AG09309 (cell line): ENCODE data around the gene OBSL1.

ENCODE experiments used
- DNase-seq: peaks from one replicate; pipeline ENCODE4 v3.0.0-alpha.2; 2010; ENCODE audit warnings: low read depth
- H3K4me3 ChIP-seq: 2 replicates; pipeline ENCODE4 v1.5.1; 2011; ENCODE audit warnings: mild to moderate bottlenecking, low read depth, low read length, moderate library complexity; ENCODE audit not compliant: control insufficient read depth
- CTCF ChIP-seq: IDR thresholded peaks from 2 replicates; pipeline ENCODE4 v1.5.1; 2011; ENCODE audit warnings: mild to moderate bottlenecking, low read depth, low read length, inconsistent platforms; ENCODE audit not compliant: insufficient read depth, control insufficient read depth; ENCODE audit errors: missing control alignments

OBSL1 gene

GRCh38 chr2:219514836-219515235 lies 56.5 kb downstream of the OBSL1 start:
- TF ChIP-seq CTCF = no peak
- no peak overlapping the region for H3K4me3 ChIP-seq
- DNase-seq = no peak

GRCh38 chr2:219514196-219514761 lies 57.1 kb downstream of the OBSL1 start, which contains the start of gene ASIC4:
Gene ASIC4 (plus strand): TSS chr2:219514482. CDS start chr2:219514725, 243 bp downstream.
- no peak for TF ChIP-seq CTCF
- no peak within 1 kb of the TSS for H3K4me3 ChIP-seq
- DNase-seq = no peak

- DNase-seq = no peak
- H3K4me3 ChIP-seq = no peak overlapping the region
Observed at GRCh38 chr2:219513787-219514186, 57.6 kb downstream of the OBSL1 start.

GRCh38 chr2:219512524-219513216 lies 58.7 kb downstream of the OBSL1 start:
- no peak for TF ChIP-seq CTCF
- DNase-seq = no peak
- no peak overlapping the region for H3K4me3 ChIP-seq

More at GRCh38 chr2:219513787-219514186, 57.6 kb downstream of the OBSL1 start:
- no peak for TF ChIP-seq CTCF

- no peak for DNase-seq
- TF ChIP-seq CTCF = no peak
- no peak overlapping the region for H3K4me3 ChIP-seq
Observed at GRCh38 chr2:219511547-219512325, 59.6 kb downstream of the OBSL1 start.

- no peak overlapping the region; the same call in 1 of the 2 replicates for H3K4me3 ChIP-seq
- no peak for TF ChIP-seq CTCF
- DNase-seq = no peak
Observed at GRCh38 chr2:219510512-219511135, 60.7 kb downstream of the OBSL1 start.
